ENCODE measurements around the gene ALG8.
"Not testable (repeated sequence)": the region's sequence is repeated elsewhere in the genome, so short reads cannot be mapped to it uniquely, and the experiment has no call there.

Gene ALG8

GRCh38 chr11:78062671-78063070 lies 76.8 kb downstream of the ALG8 start:
- no peak for DNase-seq
- TF ChIP-seq GATA1 (IDR thresholded peaks at IDR 0.05; ENCODE audit: low read depth, low read length) (no peak), POLR2A (IDR thresholded peaks at IDR 0.05; ENCODE audit: low read length) (no peak)

GRCh38 chr11:78061921-78062311 lies 77.5 kb downstream of the ALG8 start:
- TF ChIP-seq GATA1 (IDR thresholded peaks at IDR 0.05; ENCODE audit: low read depth, low read length) (no peak), POLR2A (IDR thresholded peaks at IDR 0.05; ENCODE audit: low read length) (no peak)
- DNase-seq = no peak

- TF ChIP-seq POLR2A (IDR thresholded peaks at IDR 0.05; ENCODE audit: low read length) (no peak), GATA1 (IDR thresholded peaks at IDR 0.05; ENCODE audit: low read depth, low read length) (no peak)
- no peak for DNase-seq
Measured at GRCh38 chr11:78061088-78061920, 78.1 kb downstream of the ALG8 start.

- no peak for DNase-seq
- TF ChIP-seq POLR2A (IDR thresholded peaks at IDR 0.05; ENCODE audit: low read length) = no peak
- TF ChIP-seq GATA1 (IDR thresholded peaks at IDR 0.05; ENCODE audit: low read depth, low read length) = no peak
Measured at GRCh38 chr11:78060533-78060932, 78.9 kb downstream of the ALG8 start.

GRCh38 chr11:78059749-78060328 lies 79.6 kb downstream of the ALG8 start:
- DNase-seq = not testable (repeated sequence)

GRCh38 chr11:78057462-78058055 lies 81.9 kb downstream of the ALG8 start:
- TF ChIP-seq GATA1 (IDR thresholded peaks at IDR 0.05; ENCODE audit: low read depth, low read length) (no peak), POLR2A (IDR thresholded peaks at IDR 0.05; ENCODE audit: low read length) (no peak)
- no peak for DNase-seq

- TF ChIP-seq GATA1 (IDR thresholded peaks at IDR 0.05; ENCODE audit: low read depth, low read length) (no peak), POLR2A (IDR thresholded peaks at IDR 0.05; ENCODE audit: low read length) (no peak)
- peak in 1 of 2 experiments; percentile 13 for DNase-seq
Measured at GRCh38 chr11:78056093-78056492, 83.3 kb downstream of the ALG8 start.

GRCh38 chr11:78054971-78055370 lies 84.5 kb downstream of the ALG8 start:
- TF ChIP-seq POLR2A (IDR thresholded peaks at IDR 0.05; ENCODE audit: low read length) (no peak), GATA1 (IDR thresholded peaks at IDR 0.05; ENCODE audit: low read depth, low read length) (no peak)
- DNase-seq = no peak

- TF ChIP-seq POLR2A (IDR thresholded peaks at IDR 0.05; ENCODE audit: low read length) = no peak
- TF ChIP-seq GATA1 (IDR thresholded peaks at IDR 0.05; ENCODE audit: low read depth, low read length) = no peak
- peak in 1 of 2 experiments; percentile 21 for DNase-seq
Measured at GRCh38 chr11:78050964-78051831, 88.2 kb downstream of the ALG8 start.
